Activated CD8-positive, alpha-beta T cell treated with anti-CD3 and anti-CD28 coated beads, Interleukin-2, amount 10 ng/mL, durations not matched to agents 7 days and 5 days (primary cell): ENCODE data around the gene IL20RB. TPM values are rescaled to one million over a fixed set of nuclear protein-coding genes. Genes with fewer than 3 reads are reported as not detected.
"Not testable (repeated sequence)": the region's sequence is repeated elsewhere in the genome, so short reads cannot be mapped to it uniquely, and the experiment has no call there.

Experiments
- ATAC-seq: fragments of 150-1000 bp; cut with Tn5 transposase; one replicate; pipeline ENCODE4 v1.10.0; 2021; ENCODE audit warnings: moderate library complexity
- CTCF ChIA-PET: fragments of 350-600 bp; sonication (Branson Sonifier 250); formaldehyde crosslinking; loops from one replicate; lab custom pipeline; 2021; ENCODE audit warnings: antibody characterized with exemption; lab: Charles Lee
- POLR2A ChIA-PET: fragments of 350-600 bp; sonication (Branson Sonifier 250); formaldehyde crosslinking; loops from one replicate; lab custom pipeline; 2021; ENCODE audit warnings: antibody characterized with exemption; lab: Charles Lee
- DNase-seq: peaks from one replicate; pipeline ENCODE4 v3.0.0-alpha.2; 2020
- H3K27ac Mint-ChIP-seq: one replicate; pipeline ENCODE4 v1.8.0; 2021; ENCODE audit warnings: mild to moderate bottlenecking, mixed read lengths
- H3K27me3 Mint-ChIP-seq: one replicate; pipeline ENCODE4 v1.8.0; 2021; ENCODE audit warnings: low read depth, mixed read lengths
- H3K36me3 Mint-ChIP-seq: one replicate; pipeline ENCODE4 v1.8.0; 2021; ENCODE audit warnings: low read depth, mixed read lengths
- H3K4me1 Mint-ChIP-seq: one replicate; pipeline ENCODE4 v1.8.0; 2021; ENCODE audit warnings: low read depth, mixed read lengths
- H3K4me3 Mint-ChIP-seq: one replicate; pipeline ENCODE4 v1.8.0; 2021; ENCODE audit warnings: mild to moderate bottlenecking, mixed read lengths
- H3K9me3 Mint-ChIP-seq: one replicate; pipeline ENCODE4 v1.8.0; 2022; ENCODE audit warnings: mixed read lengths; ENCODE audit not compliant: insufficient read depth
- total RNA-seq, 2 experiments: library from RNA; stranded (reverse); gene quantifications; one replicate each; pipeline ENCODE4 v1.2.3, GENCODE V29; 2021

IL20RB gene
- total RNA-seq, 2 experiments from 2014 or later: 1.6 to 2.1 TPM

DNA sequence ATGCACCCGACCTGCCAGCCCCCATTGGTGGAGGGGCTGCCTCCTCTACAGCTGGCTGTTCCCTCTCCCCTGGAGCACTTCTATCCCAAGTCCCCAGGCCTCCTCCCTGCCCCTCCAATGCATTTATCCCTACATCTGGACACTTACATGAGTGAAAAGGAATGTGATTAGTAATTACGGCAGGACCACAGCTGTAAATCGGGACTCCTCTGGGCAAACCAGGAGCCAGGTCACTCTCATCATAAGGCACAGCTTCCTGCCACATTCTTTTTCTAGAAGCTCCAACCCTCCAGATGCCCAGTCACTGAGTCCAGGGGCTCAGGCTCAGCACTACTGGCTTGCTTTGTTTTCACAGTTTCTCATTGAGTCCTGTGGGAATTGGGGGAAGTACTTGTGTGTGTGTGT lies 54.3 kb downstream of the IL20RB start:
- ChIA-PET CTCF (interaction anchor here (0.6 to 6.8 kb wide), 5 partner anchors 149 to 706 kb away, joined by 3 to 176 read pairs (median 3); partner anchors contain the start of gene STAG1), POLR2A (no interaction called here)
- Mint-ChIP-seq H3K27ac (no peak overlapping the region), H3K9me3 (no peaks in the 10 kb centered on the region), H3K27me3 (no peaks in the 10 kb centered on the region), H3K36me3 (no peaks in the 10 kb centered on the region), H3K4me3 (no peak overlapping the region), H3K4me1 (peaks cover 14% of the 10 kb centered on the region)
- ATAC-seq (no peak), DNase-seq (no peak)

DNA sequence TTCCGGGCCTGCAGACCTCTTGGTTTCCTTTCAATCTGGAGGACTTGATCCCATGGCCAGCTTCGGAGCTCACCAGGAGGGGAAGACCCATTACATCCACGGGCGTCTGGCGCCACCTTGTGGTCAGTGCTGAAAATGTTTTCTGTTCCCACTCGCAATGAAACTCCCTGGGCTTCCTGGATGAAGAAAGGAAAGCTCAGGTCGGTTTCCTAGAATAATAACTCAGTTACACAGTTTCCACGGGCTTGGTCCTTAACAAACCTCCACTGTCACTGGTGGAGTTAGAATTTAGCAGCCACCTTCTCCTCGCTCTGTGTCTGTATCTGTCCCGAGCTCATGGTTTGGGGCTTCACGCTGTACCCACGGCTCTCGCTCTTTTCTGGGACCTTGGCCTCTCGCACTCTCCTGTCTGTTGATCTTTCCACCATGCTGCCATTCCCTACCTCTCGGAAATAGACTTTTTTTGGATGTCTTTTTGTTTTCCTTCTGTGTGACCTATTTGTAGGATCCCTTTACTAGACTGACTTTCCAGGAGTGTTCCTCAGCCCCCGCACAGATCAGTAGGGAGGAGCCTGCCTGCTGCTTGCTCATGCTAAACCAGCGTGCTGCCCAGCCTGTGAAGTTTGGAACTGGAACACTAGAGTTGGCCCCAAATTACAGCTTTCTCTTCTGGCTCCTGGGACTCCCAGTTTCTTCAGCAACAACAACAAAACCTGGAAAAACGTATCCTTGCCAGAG lies 56.3 kb downstream of the IL20RB start:
- ChIA-PET CTCF (interaction anchor here (0.7 to 6.8 kb wide), 68 partner anchors 9 to 972 kb away, joined by 3 to 176 read pairs (median 4); partner anchors contain the start of genes NCK1, SLC35G2 and STAG1), POLR2A (interaction anchor here (1.1 to 1.6 kb wide), 3 partner anchors 152 to 261 kb away, joined by 4 to 19 read pairs (median 5); partner anchors contain the start of genes NCK1 and STAG1)
- DNase-seq (peak; percentile 85), ATAC-seq (peak; percentile 94)
- H3K9me3 Mint-ChIP-seq: no peaks in the 10 kb centered on the region
- no peaks in the 10 kb centered on the region for H3K36me3 Mint-ChIP-seq
- peak overlapping the region; percentile 35 for H3K27ac Mint-ChIP-seq
- peaks cover 2% of the 10 kb centered on the region for H3K27me3 Mint-ChIP-seq
- H3K4me1 Mint-ChIP-seq: peaks cover 14% of the 10 kb centered on the region
- H3K4me3 Mint-ChIP-seq: peak overlapping the region; percentile 65

DNA sequence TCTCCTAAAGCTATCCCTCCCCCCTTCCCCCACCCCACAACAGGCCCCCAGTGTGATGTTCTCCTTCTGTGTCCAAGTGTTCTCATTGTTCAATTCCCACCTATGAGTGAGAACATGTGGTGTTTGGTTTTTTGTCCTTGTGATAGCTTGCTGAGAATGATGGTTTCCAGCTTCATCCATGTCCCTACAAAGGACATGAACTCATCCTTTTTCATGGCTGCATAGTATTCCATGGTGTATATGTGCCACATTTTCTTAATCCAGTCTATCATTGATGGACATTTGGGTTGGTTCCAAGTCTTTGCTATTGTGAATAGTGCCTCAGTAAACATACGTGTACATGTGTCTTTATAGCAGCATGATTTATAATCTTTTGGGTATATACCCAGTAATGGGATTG lies 59.5 kb downstream of the IL20RB start:
- H3K27me3 Mint-ChIP-seq, ATAC-seq, H3K36me3 Mint-ChIP-seq, H3K9me3 Mint-ChIP-seq, H3K27ac Mint-ChIP-seq, POLR2A ChIA-PET, DNase-seq, H3K4me3 Mint-ChIP-seq: not testable (repeated sequence)
- H3K4me1 Mint-ChIP-seq: peaks cover 14% of the 10 kb centered on the region
- CTCF ChIA-PET: interaction anchor here (1.6 to 6.8 kb wide), 3 partner anchors 15 to 626 kb away, joined by 4 to 176 read pairs (median 6); partner anchors contain the start of gene STAG1

DNA sequence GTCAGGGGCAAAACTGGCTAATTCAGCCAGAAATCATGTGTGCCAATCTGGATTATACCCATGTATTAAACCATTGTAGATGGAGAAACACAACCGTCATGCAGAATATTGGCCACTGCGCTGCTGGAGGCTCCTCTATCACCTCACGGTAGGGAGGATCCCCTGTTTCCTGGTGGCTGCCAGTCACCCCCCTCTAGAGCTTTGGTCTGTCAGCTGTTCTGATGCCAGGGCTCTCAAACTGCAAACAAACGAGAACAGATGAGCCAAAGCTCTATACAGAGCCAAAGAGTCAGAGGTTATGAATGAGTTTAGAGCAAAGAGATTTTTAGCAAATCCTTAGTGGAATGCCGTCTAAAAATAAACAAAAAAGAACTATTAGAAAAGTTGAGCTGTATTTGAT lies 62.5 kb downstream of the IL20RB start:
- CTCF ChIA-PET: interaction anchor here (0.6 to 1.4 kb wide), 4 partner anchors 9 to 268 kb away, joined by 3 to 7 read pairs (median 3); no protein-coding TSS in a partner anchor
- no peaks in the 10 kb centered on the region for H3K36me3 Mint-ChIP-seq
- H3K4me3 Mint-ChIP-seq: no peak overlapping the region
- POLR2A ChIA-PET: no interaction called here
- H3K27ac Mint-ChIP-seq: no peak overlapping the region
- DNase-seq: no peak
- no peaks in the 10 kb centered on the region for H3K9me3 Mint-ChIP-seq
- H3K27me3 Mint-ChIP-seq: peaks cover 4% of the 10 kb centered on the region
- H3K4me1 Mint-ChIP-seq: peaks cover under 1% of the 10 kb centered on the region
- ATAC-seq: no peak

DNA sequence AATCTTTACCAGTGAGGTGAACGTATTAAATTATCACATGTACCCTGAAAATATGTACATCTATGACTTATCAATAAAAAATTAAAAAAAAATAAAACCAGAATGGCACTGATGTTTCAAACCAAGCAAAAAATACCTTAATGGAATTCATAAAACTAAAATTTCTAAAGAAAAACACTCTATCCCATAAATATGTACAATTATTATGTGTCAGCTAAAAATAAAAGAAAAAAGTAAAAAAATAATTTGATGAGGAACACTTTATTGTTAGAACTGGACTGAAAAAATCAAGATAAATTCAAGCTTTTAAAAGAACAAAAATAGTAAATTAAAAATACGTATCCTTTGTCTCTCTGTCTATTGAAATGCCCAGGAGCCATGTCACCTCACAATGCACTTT lies 63.1 kb downstream of the IL20RB start:
- POLR2A ChIA-PET: no interaction called here
- CTCF ChIA-PET: interaction anchor here (0.6 to 1.4 kb wide), 2 partner anchors 11 to 268 kb away, joined by 3 to 7 read pairs; no protein-coding TSS in a partner anchor

DNA sequence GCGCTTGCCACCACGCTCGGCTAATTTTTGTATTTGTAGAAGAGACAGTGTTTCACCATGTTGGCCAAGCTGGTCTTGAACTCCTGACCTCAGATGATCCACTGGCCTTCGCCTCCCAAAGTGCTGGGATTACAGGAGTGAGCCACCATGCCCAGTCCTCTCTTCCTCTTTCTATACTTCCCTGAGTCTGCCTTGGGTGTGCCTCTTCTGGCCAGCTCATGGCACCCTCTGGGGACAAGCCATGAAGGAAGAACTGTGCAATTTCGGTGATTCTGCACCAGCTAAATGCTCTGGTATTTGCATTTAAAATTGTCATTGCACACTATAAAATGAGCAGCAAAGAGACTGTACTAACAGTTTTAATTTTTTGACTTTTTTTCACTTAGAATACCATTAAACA lies 66.6 kb downstream of the IL20RB start:
- CTCF ChIA-PET: interaction anchor here (1.3 kb wide), 2 partner anchors 8 to 11 kb away, joined by 3 to 5 read pairs; no protein-coding TSS in a partner anchor
- H3K4me1 Mint-ChIP-seq: no peaks in the 10 kb centered on the region

More for the DNA sequence above, 63.1 kb downstream of the IL20RB start:
- ATAC-seq (no peak), DNase-seq (no peak)
- Mint-ChIP-seq H3K27ac (no peak overlapping the region), H3K27me3 (peaks cover 4% of the 10 kb centered on the region), H3K9me3 (no peaks in the 10 kb centered on the region), H3K4me1 (no peaks in the 10 kb centered on the region), H3K4me3 (no peak overlapping the region), H3K36me3 (no peaks in the 10 kb centered on the region)

DNA sequence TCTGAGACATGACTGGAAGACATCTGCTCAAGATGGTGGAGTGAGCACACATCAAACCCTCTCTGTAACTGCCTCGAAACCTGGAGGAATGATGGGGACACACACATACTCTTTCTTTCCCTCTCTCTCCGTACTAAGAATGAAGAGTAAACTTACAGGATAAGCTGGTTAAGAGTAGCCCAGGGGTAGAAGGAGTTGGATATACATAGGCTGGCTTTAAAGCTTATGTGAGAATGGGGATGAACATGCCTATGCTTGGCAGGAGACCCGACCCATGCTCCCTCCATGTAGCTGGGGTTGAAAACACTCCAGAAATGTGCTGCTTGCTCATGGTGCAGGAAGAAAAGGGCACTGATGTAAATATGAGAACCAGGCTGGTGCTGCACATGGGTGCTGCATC lies 68.9 kb downstream of the IL20RB start:
- H3K27me3 Mint-ChIP-seq: peaks cover 12% of the 10 kb centered on the region
- DNase-seq: no peak
- H3K36me3 Mint-ChIP-seq: no peaks in the 10 kb centered on the region
- no peaks in the 10 kb centered on the region for H3K4me1 Mint-ChIP-seq
- ATAC-seq: no peak
- H3K27ac Mint-ChIP-seq: no peak overlapping the region
- POLR2A ChIA-PET: no interaction called here
- no peak overlapping the region for H3K4me3 Mint-ChIP-seq
- CTCF ChIA-PET: no interaction called here
- no peaks in the 10 kb centered on the region for H3K9me3 Mint-ChIP-seq

More for the DNA sequence above, 66.6 kb downstream of the IL20RB start:
- ATAC-seq (no peak), DNase-seq (no peak)
- Mint-ChIP-seq H3K9me3 (no peaks in the 10 kb centered on the region), H3K27ac (no peak overlapping the region), H3K36me3 (no peaks in the 10 kb centered on the region), H3K27me3 (peaks cover 5% of the 10 kb centered on the region), H3K4me3 (no peak overlapping the region)
- POLR2A ChIA-PET: no interaction called here

DNA sequence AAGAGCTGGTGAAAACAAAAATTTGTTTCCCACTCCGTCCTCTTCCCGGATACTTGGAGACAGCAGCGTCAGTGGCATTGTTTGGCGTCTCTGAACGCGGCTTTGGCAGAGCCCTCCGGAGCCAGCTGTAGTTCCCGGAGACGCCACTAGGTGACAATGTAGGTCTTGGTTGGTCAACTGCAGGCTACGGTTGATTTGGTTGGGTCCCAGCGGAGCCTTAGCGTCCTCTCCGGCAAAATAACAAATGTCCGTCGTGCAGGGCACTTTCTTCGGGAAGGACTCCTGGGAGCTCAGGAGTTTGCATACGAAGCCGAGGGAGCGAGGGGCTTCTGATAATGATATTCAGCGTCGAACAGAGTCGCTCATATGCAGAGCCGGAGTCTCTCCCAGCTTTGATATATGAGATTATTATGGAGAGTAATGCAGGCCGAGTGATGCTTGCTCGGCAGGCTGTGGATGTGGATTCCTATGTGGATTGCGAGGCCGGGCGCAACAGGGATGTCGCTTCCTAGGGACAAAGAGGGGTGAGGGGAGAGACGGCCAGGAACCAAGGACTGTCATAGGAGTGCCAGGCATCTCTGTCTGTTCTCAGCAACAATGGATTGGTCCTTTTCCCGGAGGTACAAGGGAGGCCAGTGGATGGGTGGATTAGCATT lies 74.8 kb downstream of the IL20RB start:
- Mint-ChIP-seq H3K4me1 (peaks cover 10% of the 10 kb centered on the region), H3K4me3 (peak overlapping the region; percentile 60), H3K9me3 (no peaks in the 10 kb centered on the region), H3K27me3 (peaks cover 28% of the 10 kb centered on the region), H3K27ac (no peak overlapping the region), H3K36me3 (no peaks in the 10 kb centered on the region)
- peak; percentile 86 for DNase-seq
- peak; percentile 85 for ATAC-seq
- ChIA-PET POLR2A (no interaction called here), CTCF (interaction anchor here (0.7 to 3.4 kb wide), 32 partner anchors 8 to 989 kb away, joined by 3 to 14 read pairs (median 4); partner anchors contain the start of gene STAG1)

DNA sequence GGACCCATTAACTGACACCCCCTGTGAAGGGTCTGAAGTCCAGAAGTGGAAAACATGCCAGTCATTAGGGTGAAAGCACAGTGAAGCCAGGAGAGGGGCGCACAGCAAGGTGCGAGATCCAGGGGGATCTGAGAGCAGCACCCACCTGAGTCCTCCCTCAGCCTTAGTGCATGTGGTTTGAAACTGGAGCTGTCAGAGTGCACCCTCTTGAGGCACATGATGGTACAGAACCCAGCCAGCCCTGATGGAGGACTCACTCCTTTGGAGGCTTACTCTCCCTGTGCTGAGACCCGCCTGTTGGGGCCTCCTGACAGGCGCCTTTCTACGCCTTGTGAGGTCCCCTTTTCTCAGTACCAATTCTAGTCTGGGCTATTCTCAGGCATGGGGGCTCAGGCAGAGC lies 77.8 kb downstream of the IL20RB start:
- peaks cover 10% of the 10 kb centered on the region for H3K4me1 Mint-ChIP-seq
- DNase-seq (no peak), ATAC-seq (no peak)
- ChIA-PET CTCF (no interaction called here), POLR2A (no interaction called here)
- H3K9me3 Mint-ChIP-seq: no peaks in the 10 kb centered on the region
- H3K36me3 Mint-ChIP-seq: no peaks in the 10 kb centered on the region
- no peak overlapping the region for H3K27ac Mint-ChIP-seq
- H3K4me3 Mint-ChIP-seq: no peak overlapping the region
- H3K27me3 Mint-ChIP-seq: peaks cover 22% of the 10 kb centered on the region

DNA sequence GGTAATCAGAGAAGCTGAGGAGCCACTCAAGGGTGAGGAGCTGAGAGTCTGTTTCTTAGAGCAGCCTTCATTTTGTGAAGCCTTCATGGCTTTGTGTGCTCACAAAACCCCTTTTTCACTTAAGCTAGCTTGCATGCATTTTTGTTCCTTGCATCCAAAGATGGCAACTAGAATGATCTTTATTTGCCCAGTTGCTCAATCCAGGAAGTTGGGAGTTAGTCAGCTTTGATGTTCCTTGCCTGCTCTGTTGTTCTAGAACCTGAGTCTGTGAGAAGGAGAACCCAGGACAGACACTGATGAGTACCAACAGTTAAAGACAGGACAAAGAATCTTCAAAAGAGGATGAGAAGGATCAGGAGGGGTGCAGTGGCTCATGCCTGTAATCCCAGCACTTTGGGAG lies 81.8 kb downstream of the IL20RB start:
- CTCF ChIA-PET: no interaction called here
- ATAC-seq (no peak), DNase-seq (no peak)

DNA sequence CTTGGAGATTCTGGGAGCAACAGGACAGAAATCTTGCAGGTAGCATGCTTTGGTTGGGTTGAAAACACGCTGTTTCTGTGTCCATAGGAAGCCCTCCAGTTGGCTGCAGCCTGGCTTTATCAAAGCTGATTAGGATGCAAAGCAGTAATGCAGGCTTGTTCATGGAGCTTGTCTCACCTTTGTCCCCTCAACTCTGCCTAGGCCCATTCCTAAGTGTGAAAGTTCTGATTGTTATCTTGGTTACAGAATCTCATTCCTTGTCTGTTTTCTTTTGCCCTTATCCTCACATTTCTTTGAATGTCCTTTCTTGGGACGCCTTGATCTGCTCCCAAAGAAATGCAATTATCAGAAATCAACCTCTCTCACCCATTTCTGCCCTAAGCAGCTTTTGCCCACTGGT lies 83.5 kb downstream of the IL20RB start:
- H3K4me1 Mint-ChIP-seq: no peaks in the 10 kb centered on the region
- H3K4me3 Mint-ChIP-seq: no peak overlapping the region
- no peaks in the 10 kb centered on the region for H3K36me3 Mint-ChIP-seq
- ChIA-PET CTCF (interaction anchor here (1.8 kb wide), 1 partner anchor 9 kb away, joined by 5 read pairs; no protein-coding TSS in a partner anchor), POLR2A (no interaction called here)
- H3K27ac Mint-ChIP-seq: no peak overlapping the region
- no peaks in the 10 kb centered on the region for H3K9me3 Mint-ChIP-seq
- DNase-seq (no peak), ATAC-seq (no peak)
- H3K27me3 Mint-ChIP-seq: peaks cover 3% of the 10 kb centered on the region

More for the DNA sequence above, 81.8 kb downstream of the IL20RB start:
- Mint-ChIP-seq H3K27me3 (no peaks in the 10 kb centered on the region), H3K27ac (no peak overlapping the region), H3K36me3 (no peaks in the 10 kb centered on the region), H3K4me3 (no peak overlapping the region), H3K4me1 (no peaks in the 10 kb centered on the region), H3K9me3 (no peaks in the 10 kb centered on the region)
- POLR2A ChIA-PET: no interaction called here
